ENCODE measurements around the gene ITPK1.

Gene ITPK1

DNA sequence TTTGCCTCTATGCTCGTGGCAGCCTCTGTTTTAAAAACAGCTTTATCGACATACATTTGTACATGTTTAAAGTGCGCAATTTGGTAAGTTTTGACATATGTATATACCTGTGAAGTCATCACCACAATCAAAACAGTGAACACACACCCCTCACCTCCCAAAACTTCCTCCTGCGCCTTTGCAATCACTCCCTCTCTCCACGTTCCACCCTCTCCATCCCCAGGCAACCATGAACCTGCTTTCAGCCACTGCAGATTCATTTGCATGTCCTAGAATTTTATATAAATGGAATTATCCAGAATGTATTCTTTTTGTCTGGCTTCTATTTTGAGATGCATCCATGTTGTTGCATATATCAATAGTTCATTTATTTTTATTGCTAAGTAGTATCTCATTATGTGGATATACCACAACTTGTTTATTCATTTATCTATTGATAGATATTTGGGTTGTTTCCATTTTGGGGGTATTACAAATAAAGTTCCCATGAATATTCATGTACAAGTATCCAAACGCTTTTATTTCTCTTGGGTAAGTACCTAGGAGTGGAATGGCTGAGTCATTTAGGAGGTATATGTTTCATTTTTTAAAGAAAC lies 208.3 kb downstream of the ITPK1 start:
- DNase-seq = no peak

DNA sequence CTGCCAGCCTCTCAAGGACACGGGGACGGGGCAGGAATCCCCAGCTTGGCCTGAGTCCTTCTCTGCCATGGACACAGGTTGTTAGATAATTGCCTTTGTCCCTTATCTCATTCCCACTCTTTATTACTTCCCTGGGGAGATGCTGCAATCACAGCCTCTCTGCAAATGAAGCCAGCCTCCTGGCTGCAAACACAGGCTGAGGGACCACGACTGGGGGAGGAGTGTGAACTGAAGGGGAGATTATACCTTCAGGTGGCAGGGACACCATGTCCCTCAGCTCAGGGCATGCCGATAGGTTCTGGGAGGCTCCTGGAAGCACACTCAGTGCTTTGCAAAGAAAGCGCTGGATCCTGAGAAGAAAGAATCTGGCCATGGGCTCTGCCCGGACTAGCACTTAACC lies 208.9 kb downstream of the ITPK1 start:
- no peak for DNase-seq

GRCh38 chr14:92906420-92906819 lies 209.3 kb downstream of the ITPK1 start:
- no peak for DNase-seq

- DNase-seq = no peak
These were observed 210.1 kb downstream of the ITPK1 start for GRCh38 chr14:92905667-92906066.

DNA sequence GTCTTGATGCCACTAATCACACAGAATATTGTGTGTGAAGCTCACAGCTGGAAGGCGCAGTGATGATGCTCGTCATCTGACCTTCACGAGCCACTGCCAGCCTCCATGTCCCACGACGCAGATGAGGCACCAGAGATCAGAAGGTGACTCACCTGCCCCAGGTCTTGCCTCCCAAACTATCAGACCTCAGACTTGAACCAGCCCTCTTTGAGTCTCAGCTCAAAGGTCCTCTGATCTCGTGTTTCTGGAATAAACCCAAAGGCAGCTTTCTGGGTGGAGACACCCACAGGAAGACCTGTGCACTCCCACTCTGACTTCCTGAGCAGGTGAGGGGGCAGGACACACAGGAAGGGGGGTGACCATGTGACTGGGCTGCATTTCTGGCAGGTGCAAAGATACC lies 212.4 kb downstream of the ITPK1 start:
- DNase-seq = no peak

DNA sequence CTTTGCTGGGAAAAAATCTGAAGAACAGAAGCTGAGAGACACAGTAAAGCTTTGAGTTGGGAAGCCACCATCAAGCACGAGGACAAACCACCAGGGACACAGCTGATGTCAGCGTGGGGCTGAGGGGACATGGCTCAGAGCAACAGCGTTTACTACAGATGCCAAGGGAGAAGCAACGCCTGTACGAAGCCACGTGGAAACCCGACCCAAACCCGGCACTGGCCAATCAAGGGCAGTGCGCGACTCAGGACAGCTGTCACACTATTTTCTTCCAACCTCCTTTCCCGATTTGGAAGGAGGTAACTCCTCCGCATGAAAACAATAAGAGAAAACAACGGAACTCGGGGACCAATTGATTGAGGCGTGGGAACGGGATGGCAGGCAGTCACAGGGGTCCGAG lies 213.0 kb downstream of the ITPK1 start:
- DNase-seq = no peak

DNA sequence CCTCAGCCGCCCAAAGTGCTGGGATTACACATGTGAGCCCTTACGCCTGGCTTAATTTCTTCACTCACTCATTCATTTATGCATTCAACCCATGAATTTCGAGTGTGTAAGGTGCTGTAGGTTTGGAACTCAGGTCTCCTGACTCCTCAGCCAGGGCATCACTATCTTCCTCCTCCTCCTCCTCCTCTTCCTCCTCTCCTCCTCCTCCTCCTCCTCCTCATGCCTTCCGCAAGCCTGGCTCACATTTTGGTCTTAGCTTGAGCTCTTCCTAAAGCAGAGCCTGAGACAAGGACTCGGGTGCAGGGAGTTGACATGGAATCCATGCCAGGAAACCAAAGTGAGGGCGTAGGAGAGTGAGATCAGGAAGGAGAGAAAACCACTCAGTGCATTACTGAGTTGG lies 213.5 kb downstream of the ITPK1 start:
- DNase-seq = no peak

GRCh38 chr14:92900660-92901059 lies 215.1 kb downstream of the ITPK1 start:
- no peak for DNase-seq

GRCh38 chr14:92898566-92899131 lies 217.1 kb downstream of the ITPK1 start:
- no peak for DNase-seq

DNA sequence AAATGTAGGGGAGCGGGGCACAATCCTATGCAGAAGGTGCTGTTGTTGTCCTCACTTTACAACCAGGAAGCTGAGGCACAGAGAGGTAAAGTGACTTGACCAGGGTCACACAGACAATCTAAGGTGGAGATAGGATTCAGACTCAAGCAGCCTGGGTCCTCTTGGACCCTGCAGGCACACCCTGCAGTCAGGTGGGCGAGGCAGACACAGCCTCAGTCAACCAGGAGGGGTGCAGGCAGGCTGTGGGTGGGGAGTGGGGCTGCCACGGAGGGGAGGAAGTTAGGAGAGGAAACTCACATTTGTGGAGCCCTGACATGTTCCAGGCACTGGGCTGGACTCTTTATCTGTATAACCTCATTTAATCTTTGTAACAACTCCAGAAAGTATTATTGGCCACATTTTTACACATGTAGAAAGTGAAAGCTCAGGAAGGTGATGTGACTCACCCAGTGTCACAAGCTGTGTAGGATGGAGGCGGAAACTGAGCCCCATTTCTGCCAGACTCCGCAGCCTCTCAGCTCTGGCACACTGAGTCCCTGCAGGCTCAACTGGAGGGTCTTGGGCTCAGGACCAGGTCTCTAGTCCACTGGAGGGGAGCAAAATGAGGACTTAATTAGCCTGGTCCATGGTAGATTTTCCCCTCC lies 217.7 kb downstream of the ITPK1 start:
- DNase-seq = no peak

- DNase-seq = no peak
These were observed 220.3 kb downstream of the ITPK1 start for GRCh38 chr14:92895352-92895878.

DNA sequence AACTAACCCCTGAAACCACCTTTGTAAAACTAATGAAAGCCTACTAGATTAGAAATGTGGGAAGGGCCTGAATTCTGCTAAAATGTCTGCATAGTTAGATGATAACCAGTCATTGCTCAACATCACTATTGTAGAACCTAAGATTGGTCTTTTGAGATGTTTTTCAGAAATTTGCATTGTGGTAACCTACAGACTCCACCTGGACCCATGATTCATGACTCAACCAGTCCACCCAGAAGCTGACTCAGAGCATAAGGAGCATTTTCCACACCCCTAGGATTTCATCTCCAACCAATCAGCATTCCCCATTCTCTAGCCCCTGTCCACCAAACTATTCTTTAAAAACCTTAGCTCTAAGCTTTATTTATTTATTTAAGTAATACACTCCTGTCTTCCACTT lies 223.1 kb downstream of the ITPK1 start:
- no peak for DNase-seq

DNA sequence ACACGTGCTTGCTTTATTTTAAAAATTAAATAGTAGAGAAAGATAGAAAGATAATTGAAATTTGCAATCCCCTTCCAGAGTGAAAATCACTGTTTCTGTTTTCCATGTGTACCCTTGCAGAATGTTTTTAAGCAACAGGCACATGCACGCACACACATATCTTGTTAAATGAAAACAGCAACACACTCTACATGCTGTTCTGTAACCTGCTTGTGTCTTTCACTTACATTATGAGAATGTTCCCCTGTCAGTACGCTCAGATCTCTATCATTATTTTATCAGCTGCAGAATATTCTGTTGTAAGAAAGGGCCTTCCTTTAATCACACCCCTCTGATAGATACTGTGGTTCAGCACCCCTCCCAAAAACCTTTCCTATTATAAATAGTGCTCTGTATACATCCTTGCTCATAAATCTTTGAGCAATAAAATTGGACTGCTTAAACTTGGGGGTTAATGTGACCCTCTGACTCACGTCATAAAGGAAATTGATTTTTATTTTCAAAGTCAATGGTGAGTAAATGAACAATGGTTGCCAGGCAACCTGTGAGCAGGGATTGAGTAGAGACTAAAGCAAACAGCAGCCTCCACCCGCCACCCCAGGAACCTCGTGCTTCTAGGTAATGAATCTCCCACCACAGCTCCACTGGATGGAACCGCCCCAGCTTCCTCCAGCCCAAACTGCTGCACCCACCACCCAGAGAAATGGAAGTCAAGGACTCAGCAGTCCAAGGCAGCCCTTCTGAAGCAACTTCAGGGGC lies 224.7 kb downstream of the ITPK1 start:
- DNase-seq = no peak

DNA sequence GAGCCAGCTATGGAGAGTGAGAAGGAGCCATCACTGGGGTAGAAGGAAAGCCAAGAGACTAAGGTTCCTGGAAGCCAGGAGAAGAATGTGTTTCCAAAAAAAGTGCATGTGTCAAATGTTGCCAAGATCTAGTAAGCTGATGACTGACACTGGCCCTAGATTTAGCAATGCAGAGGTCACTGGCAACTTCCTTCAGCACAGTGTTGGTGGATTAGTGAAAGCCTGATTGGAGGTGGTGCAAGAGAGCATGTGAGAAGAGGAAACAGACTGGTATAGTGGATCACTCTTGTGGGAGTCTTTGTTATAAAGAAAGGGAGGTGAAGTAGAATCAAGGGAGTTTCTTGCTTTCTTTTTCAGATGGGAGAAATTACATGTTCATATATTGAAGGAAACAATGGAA lies 226.8 kb downstream of the ITPK1 start:
- DNase-seq = no peak

DNA sequence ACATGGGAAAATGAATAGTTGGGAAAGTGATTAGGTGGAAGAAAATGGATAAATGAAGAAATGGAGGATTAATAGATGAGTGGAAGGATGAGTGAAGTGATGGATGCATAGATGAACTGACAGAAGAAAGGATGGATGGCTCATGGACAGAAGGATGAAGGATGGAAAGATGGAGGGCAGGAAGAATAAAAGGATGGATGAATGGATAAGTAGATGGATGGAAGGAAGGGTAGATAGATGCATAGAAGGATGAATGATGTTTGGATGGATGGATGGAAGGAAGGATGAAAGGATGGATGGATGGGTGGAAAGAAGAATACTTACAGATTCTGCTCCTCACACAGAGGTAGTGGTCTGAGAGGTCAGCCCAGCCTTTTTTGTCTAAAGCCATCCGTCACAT lies 228.6 kb downstream of the ITPK1 start:
- DNase-seq = no peak

All from CD4-positive, alpha-beta T cell treated with Interferon gamma for 1 hour (primary cell).